ENCODE measurements around the gene CEP85. TPM values are rescaled to one million over a fixed set of nuclear protein-coding genes. Genes with fewer than 3 reads are reported as not detected.

Gene CEP85
- total RNA-seq, 1 experiment from 2014 or later = 11.1 TPM

DNA sequence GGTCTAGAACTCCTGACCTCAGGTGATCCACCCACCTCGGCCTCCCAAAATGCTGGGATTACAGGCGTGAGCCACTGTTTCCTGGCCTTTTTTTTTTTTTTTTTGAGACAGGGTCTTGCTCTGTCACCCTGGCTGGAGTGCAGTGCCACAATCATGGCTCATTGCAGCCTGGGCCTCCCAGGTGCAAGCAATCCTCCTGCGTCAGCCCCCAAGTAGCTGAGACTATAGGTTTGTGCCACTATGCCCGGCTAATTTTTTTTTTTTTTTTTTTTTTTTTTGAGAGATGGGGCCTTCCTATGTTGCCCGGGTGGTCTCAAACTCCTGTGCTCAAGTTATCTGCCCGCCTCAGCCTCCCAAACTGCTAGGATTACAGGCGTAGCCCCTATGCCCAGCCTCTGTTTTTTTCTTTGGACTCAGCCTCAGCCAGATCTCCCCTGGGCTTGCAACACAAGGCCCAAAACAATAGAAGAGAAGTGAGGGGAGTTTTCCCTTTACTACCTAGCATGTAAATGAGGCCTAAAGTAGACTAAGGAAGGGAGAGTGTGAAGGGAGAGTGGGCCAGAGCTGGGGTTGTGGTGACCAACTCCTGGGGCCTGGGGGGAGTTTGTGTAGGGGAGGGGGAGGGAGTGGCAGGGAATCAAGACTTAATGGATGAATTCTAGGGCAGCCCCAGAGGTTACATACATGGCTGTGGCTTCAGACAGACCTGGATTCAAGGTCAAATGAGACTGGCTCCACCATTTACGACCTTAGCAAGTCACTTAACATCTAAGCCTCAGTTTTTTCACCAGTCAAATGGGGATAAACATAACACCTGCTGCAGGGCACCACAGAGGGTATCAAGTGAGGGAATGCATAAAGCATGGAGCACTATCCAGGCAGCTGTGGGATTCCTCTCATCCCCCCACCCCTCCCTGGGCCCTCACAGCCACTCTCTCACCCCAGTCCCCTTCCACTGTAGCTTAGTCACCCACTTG is 82.2 kb downstream of the CEP85 start:
- Mint-ChIP-seq H3K27ac (ENCODE audit: low read depth, unreplicated experiment) (no peak overlapping the region), H3K27me3 (ENCODE audit: insufficient read depth, unreplicated experiment) (no peaks in the 10 kb centered on the region), H3K4me3 (ENCODE audit: unreplicated experiment) (no peak overlapping the region), H3K9me3 (ENCODE audit: unreplicated experiment) (no peaks in the 10 kb centered on the region), H3K36me3 (ENCODE audit: insufficient read depth, unreplicated experiment) (no peaks in the 10 kb centered on the region), H3K4me1 (ENCODE audit: insufficient read depth, unreplicated experiment) (peaks cover under 1% of the 10 kb centered on the region)
- intact Hi-C loops (cut with micrococcal nuclease) = loop anchor here (5.0 kb wide), 1 partner anchor 279 kb away; no protein-coding TSS in a partner anchor
- DNase-seq (ENCODE audit: unreplicated experiment) = no peak
- no TSS peak for BruUV-seq (replicated peaks)
- ChIA-PET POLR2A (interaction anchor here (1.2 kb wide), 1 partner anchor 9 kb away, joined by 4 read pairs; the partner anchor contains the start of gene UBXN11), CTCF (interaction anchor here (0.6 to 1.1 kb wide), 4 partner anchors 31 to 101 kb away, joined by 3 to 4 read pairs (median 3); partner anchors contain the start of gene CEP85)
- TF ChIP-seq, protein P1, sequence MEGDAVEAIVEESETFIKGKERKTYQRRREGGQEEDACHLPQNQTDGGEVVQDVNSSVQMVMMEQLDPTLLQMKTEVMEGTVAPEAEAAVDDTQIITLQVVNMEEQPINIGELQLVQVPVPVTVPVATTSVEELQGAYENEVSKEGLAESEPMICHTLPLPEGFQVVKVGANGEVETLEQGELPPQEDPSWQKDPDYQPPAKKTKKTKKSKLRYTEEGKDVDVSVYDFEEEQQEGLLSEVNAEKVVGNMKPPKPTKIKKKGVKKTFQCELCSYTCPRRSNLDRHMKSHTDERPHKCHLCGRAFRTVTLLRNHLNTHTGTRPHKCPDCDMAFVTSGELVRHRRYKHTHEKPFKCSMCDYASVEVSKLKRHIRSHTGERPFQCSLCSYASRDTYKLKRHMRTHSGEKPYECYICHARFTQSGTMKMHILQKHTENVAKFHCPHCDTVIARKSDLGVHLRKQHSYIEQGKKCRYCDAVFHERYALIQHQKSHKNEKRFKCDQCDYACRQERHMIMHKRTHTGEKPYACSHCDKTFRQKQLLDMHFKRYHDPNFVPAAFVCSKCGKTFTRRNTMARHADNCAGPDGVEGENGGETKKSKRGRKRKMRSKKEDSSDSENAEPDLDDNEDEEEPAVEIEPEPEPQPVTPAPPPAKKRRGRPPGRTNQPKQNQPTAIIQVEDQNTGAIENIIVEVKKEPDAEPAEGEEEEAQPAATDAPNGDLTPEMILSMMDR (IDR thresholded peaks at IDR 0.05; ENCODE audit: unreplicated experiment) = no peak

DNA sequence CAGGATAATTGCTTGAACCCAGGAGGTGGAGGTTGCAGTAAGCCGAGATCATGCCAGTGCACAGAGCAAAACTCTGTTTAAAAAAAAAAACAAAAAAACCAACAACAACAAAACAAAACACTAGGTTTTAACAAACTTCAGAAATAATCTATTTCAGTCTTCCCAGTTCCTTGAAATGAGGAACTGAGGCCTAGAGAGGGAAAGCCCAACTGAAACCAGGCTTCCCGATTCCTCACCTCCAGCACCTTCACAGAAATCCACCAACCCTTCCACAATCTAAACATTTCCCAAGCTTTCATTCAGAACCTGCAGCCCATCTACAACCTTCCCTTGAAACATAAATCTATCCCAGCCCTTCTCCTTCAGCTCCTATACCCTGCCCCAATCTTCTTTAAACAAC is 83.1 kb downstream of the CEP85 start:
- no peak overlapping the region for H3K27ac Mint-ChIP-seq (ENCODE audit: low read depth, unreplicated experiment)
- POLR2A ChIA-PET = interaction anchor here (0.5 to 1.2 kb wide), 3 partner anchors 10 to 321 kb away, joined by 3 to 4 read pairs (median 3); partner anchors contain the start of gene UBXN11
- H3K4me1 Mint-ChIP-seq (ENCODE audit: insufficient read depth, unreplicated experiment) = peaks cover 8% of the 10 kb centered on the region
- TF ChIP-seq, protein P1 (IDR thresholded peaks at IDR 0.05; ENCODE audit: unreplicated experiment) = no peak
- H3K36me3 Mint-ChIP-seq (ENCODE audit: insufficient read depth, unreplicated experiment) = no peaks in the 10 kb centered on the region
- CTCF ChIA-PET = interaction anchor here (1.1 kb wide), 1 partner anchor 32 kb away, joined by 3 read pairs; no protein-coding TSS in a partner anchor
- H3K4me3 Mint-ChIP-seq (ENCODE audit: unreplicated experiment) = no peak overlapping the region
- DNase-seq (ENCODE audit: unreplicated experiment) = no peak
- no peaks in the 10 kb centered on the region for H3K27me3 Mint-ChIP-seq (ENCODE audit: insufficient read depth, unreplicated experiment)
- no TSS peak for BruUV-seq (replicated peaks)
- no peaks in the 10 kb centered on the region for H3K9me3 Mint-ChIP-seq (ENCODE audit: unreplicated experiment)
- intact Hi-C loops (cut with micrococcal nuclease) = loop anchor here (5.0 kb wide), 1 partner anchor 280 kb away; no protein-coding TSS in a partner anchor

DNA sequence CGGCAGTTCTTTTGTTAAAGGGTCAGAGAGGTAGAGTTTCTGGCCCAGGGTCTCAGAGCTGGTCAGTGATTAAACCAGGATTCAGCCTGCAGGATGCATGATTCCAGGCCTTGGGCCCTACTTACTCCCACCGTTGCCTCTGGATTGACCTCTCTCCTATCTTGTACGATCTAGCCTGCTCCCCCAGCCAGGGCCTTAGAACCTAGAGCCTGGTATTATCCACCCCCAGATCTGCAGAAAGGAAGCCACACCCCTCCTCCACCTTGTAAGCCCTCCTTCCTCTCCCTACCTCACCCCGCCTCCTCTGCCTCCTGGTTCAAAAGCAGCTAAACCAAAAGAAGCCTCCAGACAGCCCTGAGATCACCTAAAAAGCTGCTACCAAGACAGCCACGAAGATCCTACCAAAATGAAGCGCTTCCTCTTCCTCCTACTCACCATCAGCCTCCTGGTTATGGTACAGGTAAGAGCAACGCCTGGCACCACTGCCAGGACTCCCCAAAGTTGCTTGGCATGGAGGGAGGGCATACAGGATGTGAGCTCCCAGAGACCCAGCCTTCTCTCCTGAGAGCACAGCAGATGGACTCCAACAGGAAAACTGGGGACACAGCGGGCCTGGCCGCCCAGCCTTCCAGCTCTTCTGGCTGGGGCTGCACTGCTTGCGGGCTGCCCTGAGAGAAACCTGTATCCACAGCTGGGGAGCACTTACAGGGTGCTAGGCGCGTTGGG is 83.8 kb downstream of the CEP85 start, which contains the start of gene CD52:
Gene CD52, plus strand, starts transcription at position 347 of the 726 bp plus-strand sequence. Its CDS starts 60 bp downstream, at position 407.
- Mint-ChIP-seq H3K27me3 (ENCODE audit: insufficient read depth, unreplicated experiment) (no peaks in the 10 kb centered on the region), H3K4me1 (ENCODE audit: insufficient read depth, unreplicated experiment) (peaks cover 8% of the 10 kb centered on the region), H3K4me3 (ENCODE audit: unreplicated experiment) (no peak within 1 kb of the TSS), H3K9me3 (ENCODE audit: unreplicated experiment) (no peaks in the 10 kb centered on the region), H3K36me3 (ENCODE audit: insufficient read depth, unreplicated experiment) (peaks cover 3% of the 10 kb centered on the region), H3K27ac (ENCODE audit: low read depth, unreplicated experiment) (no peak within 1 kb of the TSS)
- CTCF ChIA-PET = interaction anchor here (0.7 to 1.4 kb wide), 5 partner anchors 32 to 171 kb away, joined by 3 to 10 read pairs (median 3); partner anchors contain the start of gene ZNF593
- POLR2A ChIA-PET = interaction anchor here (0.5 to 1.2 kb wide), 4 partner anchors 11 to 320 kb away, joined by 3 to 4 read pairs (median 4); partner anchors contain the start of gene UBXN11
- intact Hi-C loops (cut with micrococcal nuclease) = loop anchor here (5.0 kb wide), 1 partner anchor 280 kb away; no protein-coding TSS in a partner anchor
- TF ChIP-seq, protein P1 (IDR thresholded peaks at IDR 0.05; ENCODE audit: unreplicated experiment) = no peak
- BruUV-seq (replicated peaks) = no TSS peak
- DNase-seq (ENCODE audit: unreplicated experiment) = no peak

Measured in MCF 10A (cell line).